K562 (cell line): ENCODE measurements around the gene OGDH. TPM values are rescaled to one million over a fixed set of nuclear protein-coding genes. Genes with fewer than 3 reads are reported as not detected.

Experiments used
- ATAC-seq: fragments of 200-7000 bp; cut with Tn5 transposase; 3 replicates; pipeline ENCODE4 v1.9.1; 2020; ENCODE audit warnings: moderate library complexity
- BruUV-seq: library from RNA; stranded (reverse); fragments of 400-500 nt; replicated peaks from 2 replicates; lab custom pipeline; 2021; lab: Mats Ljungman, UMichigan
- CTCF ChIA-PET: fragments of 300-600 bp; formaldehyde crosslinking; extraction: SDS; loops from one replicate; lab custom pipeline; 2021; ENCODE audit warnings: low intra/inter-chr PET ratio; lab: Yijun Ruan, JAX
- POLR2A ChIA-PET: fragments of 300-600, 350-650 bp; sonication (Branson Sonifier 250); formaldehyde crosslinking; extraction: SDS; loops from one replicate; lab custom pipeline; 2021; ENCODE audit warnings: antibody characterized with exemption, inconsistent platforms; lab: Yijun Ruan, JAX
- DNase-seq, 4 experiments: peaks; one replicate each; pipeline versions ENCODE4 v3.0.0 to v3.0.0-alpha.2; 2011 to 2018; ENCODE audit warnings: low spot score in 3 of 4, mixed read lengths in 3 of 4; ENCODE audit errors: extremely low read depth in 1 of 4
- FAIRE-seq: peaks from 2 replicates; lab custom pipeline; 2011; peaks lifted over from hg19 to GRCh38; lab: Jason Lieb, UNC
- H2AFZ ChIP-seq: 2 replicates; pipeline ENCODE4 v1.6.0; 2011; ENCODE audit warnings: low read depth, low read length, control low read depth, inconsistent platforms
- H3K27ac ChIP-seq: fragments of 200-600 bp; 3 replicates; pipeline ENCODE4 v1.8.0; 2011; ENCODE audit warnings: low read depth, mild to moderate bottlenecking, control low read depth, inconsistent platforms, low read length, moderate library complexity, mixed read lengths; ENCODE audit errors: extremely low read depth
- H3K27me3 ChIP-seq, 2 experiments: fragments of 300-600 bp in 1 of 2; 2 replicates in 1 of 2; 3 replicates in 1 of 2; pipeline versions ENCODE4 v1.6.0 to v1.8.0; 2011; ENCODE audit warnings: inconsistent platforms in 2 of 2, low read length in 2 of 2, mild to moderate bottlenecking in 1 of 2, mixed read lengths in 1 of 2, moderate library complexity in 1 of 2; ENCODE audit not compliant: control insufficient read depth in 2 of 2, insufficient read depth in 2 of 2
- H3K36me3 ChIP-seq: fragments of 300-600 bp; 3 replicates; pipeline ENCODE4 v1.8.0; 2011; ENCODE audit warnings: mild to moderate bottlenecking, low read length, inconsistent platforms; ENCODE audit not compliant: control insufficient read depth, insufficient read depth
- H3K4me1 ChIP-seq, 2 experiments: fragments of 200-600 bp in 1 of 2; replicated peaks in 1 of 2; 2 replicates in 1 of 2; 3 replicates in 1 of 2; pipeline versions ENCODE4 v1.5.1 to v1.8.0; 2011; ENCODE audit warnings: inconsistent platforms in 2 of 2, low read length in 2 of 2, mild to moderate bottlenecking in 1 of 2, mixed read lengths in 1 of 2, moderate library complexity in 1 of 2; ENCODE audit not compliant: control insufficient read depth in 2 of 2, insufficient read depth in 2 of 2
- H3K4me2 ChIP-seq: 2 replicates; pipeline ENCODE4 v1.6.1; 2011; ENCODE audit warnings: low read length, control low read depth, inconsistent platforms, mixed read lengths; ENCODE audit not compliant: insufficient read depth
- H3K4me3 ChIP-seq: fragments of 200-600 bp; sonication (generic), shearing (Covaris generic); 2 replicates; pipeline ENCODE4 v1.5.1; 2016; ENCODE audit warnings: control low read depth, inconsistent platforms
- H3K79me2 ChIP-seq: fragments of 200-600 bp; 3 replicates; pipeline ENCODE4 v1.8.0; 2011; ENCODE audit warnings: low read length, inconsistent platforms; ENCODE audit not compliant: control insufficient read depth, insufficient read depth
- H3K9ac ChIP-seq, 2 experiments: 2 replicates each; pipeline versions ENCODE4 v1.6.0 to v1.6.1; 2011; ENCODE audit warnings: low read depth in 2 of 2, low read length in 2 of 2, control low read depth in 1 of 2, inconsistent platforms in 1 of 2, mild to moderate bottlenecking in 1 of 2, mixed read lengths in 1 of 2; ENCODE audit not compliant: insufficient read depth in 1 of 2
- H3K9me1 ChIP-seq: one replicate; pipeline ENCODE4 v1.6.0; 2011; ENCODE audit warnings: inconsistent platforms, mild to moderate bottlenecking, low read length, moderate library complexity; ENCODE audit not compliant: control insufficient read depth, insufficient read depth
- H3K9me3 ChIP-seq: replicated peaks from 2 replicates; pipeline ENCODE4 v1.5.1; 2011; ENCODE audit warnings: low read depth, low read length, inconsistent platforms; ENCODE audit not compliant: control insufficient read depth, insufficient read depth
- H4K20me1 ChIP-seq: replicated peaks from 2 replicates; pipeline ENCODE4 v1.6.1; 2011; ENCODE audit warnings: low read length, inconsistent platforms, mixed read lengths; ENCODE audit not compliant: control insufficient read depth, insufficient read depth
- ATF1 ChIP-seq, 2 experiments: fragments of 450-650 bp in 1 of 2; IDR thresholded peaks; 2 replicates each; pipeline ENCODE4 v1.6.1; 2016; ENCODE audit warnings: missing compliant biosample characterization in 1 of 2, missing genetic modification characterization in 1 of 2
- COPS2 ChIP-seq: fragments of 450-650 bp; conservative IDR thresholded peaks from 2 replicates; pipeline ENCODE4 v1.6.1; 2016; ENCODE audit warnings: mild to moderate bottlenecking, moderate library complexity
- CREB1 ChIP-seq, 2 experiments: sonication (generic) in 1 of 2; formaldehyde crosslinking in 1 of 2; IDR thresholded peaks; 2 replicates each; pipeline versions ENCODE4 v1.6.1 to v1.8.0; 2012 to 2022; ENCODE audit warnings: inconsistent platforms in 1 of 2, mild to moderate bottlenecking in 1 of 2, missing genetic modification reagents in 1 of 2, moderate library complexity in 1 of 2
- GATAD2B ChIP-seq: fragments of 450-650 bp; IDR thresholded peaks from 2 replicates; pipeline ENCODE4 v1.6.1; 2017; ENCODE audit warnings: mild to moderate bottlenecking, borderline replicate concordance
- GTF2E2 ChIP-seq: fragments of 200-800 bp; sonication (Bioruptor generic); IDR thresholded peaks from 2 replicates; pipeline ENCODE4 v1.6.1; 2016; ENCODE audit warnings: missing genetic modification characterization, missing compliant biosample characterization
- HMGXB4 ChIP-seq: sonication (generic); formaldehyde crosslinking; IDR thresholded peaks from 2 replicates; pipeline ENCODE4 v1.8.1; 2023; ENCODE audit warnings: mild to moderate bottlenecking, missing genetic modification reagents
- NCOA6 ChIP-seq: fragments of 450-650 bp; IDR thresholded peaks from 2 replicates; pipeline ENCODE4 v1.6.1; 2017; ENCODE audit warnings: mild to moderate bottlenecking
- NR2C2 ChIP-seq, 2 experiments: fragments of 200-800 bp in 1 of 2; sonication (Bioruptor generic) in 1 of 2; sonication (generic) in 1 of 2; formaldehyde crosslinking in 1 of 2; IDR thresholded peaks; 2 replicates each; pipeline versions ENCODE4 v1.6.1 to v1.8.0; 2016 to 2022; ENCODE audit warnings: mild to moderate bottlenecking in 1 of 2, missing compliant biosample characterization in 1 of 2, missing genetic modification characterization in 1 of 2, missing genetic modification reagents in 1 of 2
- POLR2B ChIP-seq: fragments of 450-650 bp; IDR thresholded peaks from 2 replicates; pipeline ENCODE4 v1.6.1; 2018; ENCODE audit warnings: low read depth; ENCODE audit not compliant: partially characterized antibody
- POLR3A ChIP-seq: IDR thresholded peaks from 2 replicates; pipeline ENCODE4 v1.6.1; 2011; ENCODE audit warnings: borderline replicate concordance, mild to moderate bottlenecking, moderate library complexity; ENCODE audit not compliant: insufficient read length, insufficient read depth; ENCODE audit errors: extremely low read depth
- SMC3 ChIP-seq: conservative IDR thresholded peaks from 2 replicates; pipeline ENCODE4 v1.6.1; 2011; ENCODE audit warnings: low read depth, low read length, improper control_type of control experiment; ENCODE audit not compliant: insufficient read depth
- TFAP4 ChIP-seq: sonication (generic); formaldehyde crosslinking; IDR thresholded peaks from 2 replicates; pipeline ENCODE4 v1.8.0; 2022; ENCODE audit warnings: missing genetic modification reagents, mild to moderate bottlenecking, moderate library complexity, borderline replicate concordance
- ZFX ChIP-seq: sonication (generic); formaldehyde crosslinking; IDR thresholded peaks from 2 replicates; pipeline ENCODE4 v1.8.0; 2022; ENCODE audit warnings: mild to moderate bottlenecking, missing genetic modification reagents, moderate library complexity
- ZNF644 ChIP-seq: fragments of 200-800 bp; sonication (Bioruptor generic); IDR thresholded peaks from 2 replicates; pipeline ENCODE4 v1.6.1; 2016; ENCODE audit warnings: low read depth, missing genetic modification characterization, missing compliant biosample characterization
- WGBS: fragments of 100-300 bp; shearing (Covaris generic); methylation state at CpG from one replicate; pipeline ENCODE4 v1.1.6; 2016; ENCODE audit warnings: low coverage, mixed read lengths; ENCODE audit not compliant: insufficient coverage; ENCODE audit errors: missing lambda C conversion rate; 5-methylcytosine and 5-hydroxymethylcytosine counted together
- in situ Hi-C: fragments of 300-500 bp; cut with MboI; formaldehyde crosslinking; loops from 4 replicates; pipeline ENCODE4 v1.15.0; 2018; ENCODE audit warnings: inconsistent platforms, mixed read lengths
- intact Hi-C: fragments of 100-400 bp; cut with micrococcal nuclease; formaldehyde crosslinking; loops from 2 replicates; pipeline ENCODE4 v1.14.2; 2022
- polyA plus RNA-seq, 8 experiments: library from polyadenylated mRNA; depleted of rRNA in 4 of 8; stranded (reverse) in 5 of 8; unstranded in 3 of 8; fragments of >200 nt; fragmentation: Nextera tagmentation in 2 of 8; fragmentation: Illumina TruSeq in 1 of 8; extraction: Ambion mirVana in 2 of 8; extraction: Trizol in 1 of 8; gene quantifications; 2 replicates each; pipeline versions ENCODE4 v1.2.1 to v1.2.3, GENCODE V29; 2011 to 2014; ENCODE audit warnings: inconsistent platforms in 1 of 8, missing spikeins in 1 of 8
- total RNA-seq, 7 experiments: library from RNA; depleted of rRNA in 6 of 7; stranded (reverse); fragments of >200 nt in 6 of 7; fragmentation: Illumina TruSeq in 2 of 7; extraction: Trizol in 2 of 7; gene quantifications; 2 replicates each; pipeline versions ENCODE4 v1.2.1 to v1.2.3, GENCODE V29; 2011 to 2021; ENCODE audit warnings: low replicate concordance in 1 of 7
- TF ChIP-seq, protein P1 (sequence below): IDR thresholded peaks from 2 replicates; pipeline ENCODE4 v1.6.1; 2011; ENCODE audit not compliant: insufficient read length; ENCODE audit errors: extremely low read depth

Gene OGDH
- total and polyA plus RNA-seq, 9 of the 15 experiments (the other 6 are each of a cell fraction or from before 2014, with no cell fraction given), result 3.1 to 80.3 (median 23.5) TPM

GRCh38 chr7:44694766-44695165 is 88.3 kb downstream of the OGDH start:
- Histone ChIP-seq H3K9me1 (no peaks in the 10 kb centered on the region), H3K9me3 (no peaks in the 10 kb centered on the region; the same call in 1 of the 2 replicates), H4K20me1 (no peaks in the 10 kb centered on the region), H3K79me2 (no peaks in the 10 kb centered on the region), H3K4me2 (no peak overlapping the region), H3K27ac (no peak overlapping the region), H3K9ac (no peak overlapping the region), H3K4me3 (no peak overlapping the region), H3K4me1 (peaks cover 0 to 4% of the 10 kb centered on the region in 2 experiments; a peak in 1 of 5 replicates), H3K36me3 (peaks cover 76% of the 10 kb centered on the region), H2AFZ (no peak overlapping the region), H3K27me3 (no peaks in the 10 kb centered on the region)
- intact Hi-C loops, result no loop called here
- ATAC-seq, result no peak
- BruUV-seq, result no TSS peak
- in situ Hi-C loops, result no loop called here
- WGBS, result 100% methylated on average over 2 of the region's 2 CpGs
- DNase-seq, result no peak
- no peak for FAIRE-seq
- ChIA-PET CTCF (no interaction called here), POLR2A (interaction anchor here (1.2 kb wide), 1 partner anchor 15 kb away, joined by 5 read pairs; no protein-coding TSS in a partner anchor)
- TF ChIP-seq NCOA6 (no peak), ATF1 (CRISPR knock-in tag; IDR thresholded peaks at IDR 0.05) (no peak), ATF1 (tag; IDR thresholded peaks at IDR 0.05) (no peak), ZFX (CRISPR knock-in tag) (no peak), GATAD2B (no peak), POLR3A (no peak), HMGXB4 (CRISPR knock-in tag) (no peak), COPS2 (no peak), GTF2E2 (no peak), CREB1 (IDR thresholded peaks at IDR 0.05) (no peak), CREB1 (CRISPR knock-in tag; IDR thresholded peaks at IDR 0.05) (no peak), SMC3 (no peak), ZNF644 (no peak), NR2C2 (CRISPR knock-in tag; IDR thresholded peaks at IDR 0.05) (no peak), NR2C2 (tag; IDR thresholded peaks at IDR 0.05) (no peak), POLR2B (no peak), TFAP4 (CRISPR knock-in tag) (no peak)
- TF ChIP-seq, protein P1, sequence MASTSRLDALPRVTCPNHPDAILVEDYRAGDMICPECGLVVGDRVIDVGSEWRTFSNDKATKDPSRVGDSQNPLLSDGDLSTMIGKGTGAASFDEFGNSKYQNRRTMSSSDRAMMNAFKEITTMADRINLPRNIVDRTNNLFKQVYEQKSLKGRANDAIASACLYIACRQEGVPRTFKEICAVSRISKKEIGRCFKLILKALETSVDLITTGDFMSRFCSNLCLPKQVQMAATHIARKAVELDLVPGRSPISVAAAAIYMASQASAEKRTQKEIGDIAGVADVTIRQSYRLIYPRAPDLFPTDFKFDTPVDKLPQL, result no peak
